Transverse colon (tissue), 4 donors: ENCODE measurements around the gene PRRC2A. TPM values are rescaled to one million over a fixed set of nuclear protein-coding genes. Genes with fewer than 3 reads are reported as not detected.

Experiments used
- DNase-seq: peaks from one replicate; pipeline ENCODE4 v3.0.0-alpha.2; 2019
- H3K27ac ChIP-seq, 4 donors: fragments of 200-600 bp; sonication (generic); 2 replicates each; pipeline ENCODE4 v1.5.1; 2016 to 2018; ENCODE audit warnings: inconsistent platforms in 4 of 4
- H3K27me3 ChIP-seq: fragments of 200-600 bp; sonication (generic); 2 replicates; pipeline ENCODE4 v1.5.1; 2017; ENCODE audit warnings: inconsistent platforms
- H3K36me3 ChIP-seq, 4 donors: fragments of 200-600 bp; sonication (generic); 2 replicates each; pipeline ENCODE4 v1.5.1; 2017 to 2019; ENCODE audit warnings: inconsistent platforms in 4 of 4
- H3K4me1 ChIP-seq, 4 donors: fragments of 200-600 bp; sonication (generic); 2 replicates each; pipeline ENCODE4 v1.5.1; 2017 to 2020; ENCODE audit warnings: inconsistent platforms in 4 of 4
- H3K4me3 ChIP-seq, 4 donors: fragments of 200-600 bp; sonication (generic); 1 replicate in 1 of 4; 2 replicates in 3 of 4; pipeline versions ENCODE4 v1.5.1 to v1.6.1; 2017 to 2019; ENCODE audit warnings: inconsistent platforms in 4 of 4
- H3K9me3 ChIP-seq, 2 donors: fragments of 200-600 bp; sonication (generic); 2 replicates each; pipeline ENCODE4 v1.5.1; 2017 to 2019; ENCODE audit warnings: inconsistent platforms in 2 of 2
- EP300 ChIP-seq: sonication (generic); formaldehyde crosslinking; IDR thresholded peaks from one replicate; pipeline ENCODE4 v1.6.1; 2017; ENCODE audit warnings: antibody characterized with exemption, low read depth
- POLR2A ChIP-seq: fragments of 450-650 bp; IDR thresholded peaks from one replicate; pipeline ENCODE4 v1.6.1; 2016; ENCODE audit warnings: antibody characterized with exemption, mild to moderate bottlenecking, moderate library complexity
- POLR2AphosphoS5 ChIP-seq, 3 donors: sonication (generic); formaldehyde crosslinking; IDR thresholded peaks; one replicate each; pipeline ENCODE4 v1.6.1; 2016; ENCODE audit warnings: antibody characterized with exemption in 3 of 3
- WGBS, 2 donors: methylation state at CpG; one replicate each; pipeline ENCODE4 v1.1.5; 2018; ENCODE audit warnings: low coverage in 1 of 2; 5-methylcytosine and 5-hydroxymethylcytosine counted together
- in situ Hi-C, 4 donors: fragments of 200-750 bp; cut with MboI; loops; one replicate each; pipeline versions ENCODE4 v1.15.0 to v1.15.1; 2017; ENCODE audit warnings: low sequenced_read_pairs in 3 of 4, low pct_ligation_motif_present in 1 of 4, low pct_unique_long_range_greater_than_20kb in 1 of 4
- intact Hi-C: fragments of 100-400 bp; cut with DNase I; formaldehyde crosslinking; loops from one replicate; pipeline ENCODE4 v1.15.1; 2023; ENCODE audit warnings: low total_unique reads
- small RNA-seq, 4 donors: library from RNA; depleted of rRNA; stranded (forward); fragments of <200 nt; gene quantifications; one replicate each; pipeline ENCODE3, GENCODE V24; 2016
- total RNA-seq, 4 donors: library from RNA; depleted of rRNA; stranded (reverse); fragments of >200 nt; gene quantifications; one replicate each; pipeline ENCODE4 v1.1.0, GENCODE V29; 2016
- TF ChIP-seq, protein P1 (sequence below), 5 experiments: fragments of 200-600 bp in 3 of 5; fragments of 450-650 bp in 2 of 5; sonication (generic) in 3 of 5; IDR thresholded peaks; 1 replicate in 2 of 5; 2 replicates in 3 of 5; pipeline ENCODE4 v1.5.1; 2016 to 2017; ENCODE audit warnings: antibody characterized with exemption in 5 of 5, inconsistent platforms in 3 of 5, mild to moderate bottlenecking in 2 of 5, moderate library complexity in 1 of 5

Gene PRRC2A
- total RNA-seq, 4 donors from 2014 or later, result 63.9 to 138 (median 85.8) TPM

DNA sequence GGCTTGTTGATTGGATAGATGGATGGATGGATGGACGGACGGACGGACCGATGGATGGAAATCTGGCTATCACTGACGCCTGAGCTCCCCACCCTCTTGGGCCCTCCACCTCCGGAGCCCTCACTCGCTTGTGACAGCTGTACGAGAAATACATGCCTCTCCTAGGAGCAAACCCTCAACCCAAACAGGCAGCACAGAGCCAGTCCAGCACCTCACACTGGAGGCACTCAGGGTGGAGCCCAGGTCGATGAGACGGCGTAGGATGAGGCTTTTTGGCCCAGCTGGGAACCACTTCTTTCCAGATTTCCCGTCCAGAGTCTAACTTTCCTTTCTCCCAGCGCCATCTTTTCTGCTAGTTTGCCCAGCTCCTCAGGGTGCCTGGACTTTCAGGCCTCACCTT, 63.1 kb downstream of the PRRC2A start:
- intact Hi-C loops, result loop anchor here (10.0 kb wide), 1 partner anchor 151 kb away; no protein-coding TSS in a partner anchor
- DNase-seq, result no peak
- TF ChIP-seq POLR2A, result no peak
- TF ChIP-seq, protein P1, sequence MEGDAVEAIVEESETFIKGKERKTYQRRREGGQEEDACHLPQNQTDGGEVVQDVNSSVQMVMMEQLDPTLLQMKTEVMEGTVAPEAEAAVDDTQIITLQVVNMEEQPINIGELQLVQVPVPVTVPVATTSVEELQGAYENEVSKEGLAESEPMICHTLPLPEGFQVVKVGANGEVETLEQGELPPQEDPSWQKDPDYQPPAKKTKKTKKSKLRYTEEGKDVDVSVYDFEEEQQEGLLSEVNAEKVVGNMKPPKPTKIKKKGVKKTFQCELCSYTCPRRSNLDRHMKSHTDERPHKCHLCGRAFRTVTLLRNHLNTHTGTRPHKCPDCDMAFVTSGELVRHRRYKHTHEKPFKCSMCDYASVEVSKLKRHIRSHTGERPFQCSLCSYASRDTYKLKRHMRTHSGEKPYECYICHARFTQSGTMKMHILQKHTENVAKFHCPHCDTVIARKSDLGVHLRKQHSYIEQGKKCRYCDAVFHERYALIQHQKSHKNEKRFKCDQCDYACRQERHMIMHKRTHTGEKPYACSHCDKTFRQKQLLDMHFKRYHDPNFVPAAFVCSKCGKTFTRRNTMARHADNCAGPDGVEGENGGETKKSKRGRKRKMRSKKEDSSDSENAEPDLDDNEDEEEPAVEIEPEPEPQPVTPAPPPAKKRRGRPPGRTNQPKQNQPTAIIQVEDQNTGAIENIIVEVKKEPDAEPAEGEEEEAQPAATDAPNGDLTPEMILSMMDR (IDR thresholded peaks at IDR 0.05), result no peak
- no peak for TF ChIP-seq EP300
- no peak for TF ChIP-seq POLR2AphosphoS5 (IDR thresholded peaks at IDR 0.05)
- H3K27me3 ChIP-seq, result no peaks in the 10 kb centered on the region
- H3K27ac ChIP-seq, result peak overlapping the region in 3 of 4 donors; percentile 26 to 78 (median 73)
- peaks cover 5 to 26% (median 11%) of the 10 kb centered on the region in 4 donors for H3K4me1 ChIP-seq
- no peaks in the 10 kb centered on the region for H3K9me3 ChIP-seq
- peaks cover 0 to 17% (median 10%) of the 10 kb centered on the region in 4 donors for H3K36me3 ChIP-seq
- H3K4me3 ChIP-seq, result peak overlapping the region in 1 of 4 donors; percentile 43
- WGBS, 2 donors, result 85 to 92% methylated on average over 7 to 13 of the region's 13 CpGs
- in situ Hi-C loops, result loop anchor here in 1 of 4 donors (10.0 kb wide), 1 partner anchor 81 kb away; the partner anchor contains the start of gene SAPCD1

DNA sequence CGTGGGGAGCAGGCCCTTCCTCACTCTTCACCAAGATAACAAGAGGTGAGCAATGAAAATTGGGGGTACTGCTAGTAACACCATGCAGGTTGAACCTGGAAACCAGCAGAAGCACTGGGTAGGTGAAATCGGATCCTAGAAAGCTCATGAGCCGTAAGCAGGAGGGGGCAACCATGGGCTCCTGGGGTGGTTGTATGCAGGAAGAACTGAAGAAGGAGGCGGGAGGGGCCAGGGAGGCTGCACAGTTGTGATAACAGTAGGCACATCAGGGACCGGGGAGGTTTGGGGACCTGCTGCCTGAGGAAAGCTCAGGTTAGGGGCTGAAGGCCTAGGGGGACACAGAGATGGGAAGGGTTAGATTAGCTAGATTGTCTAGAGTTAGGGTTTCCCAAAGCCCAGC, 66.0 kb downstream of the PRRC2A start:
- intact Hi-C loops, result loop anchor here (10.0 kb wide), 1 partner anchor 148 kb away; no protein-coding TSS in a partner anchor

DNA sequence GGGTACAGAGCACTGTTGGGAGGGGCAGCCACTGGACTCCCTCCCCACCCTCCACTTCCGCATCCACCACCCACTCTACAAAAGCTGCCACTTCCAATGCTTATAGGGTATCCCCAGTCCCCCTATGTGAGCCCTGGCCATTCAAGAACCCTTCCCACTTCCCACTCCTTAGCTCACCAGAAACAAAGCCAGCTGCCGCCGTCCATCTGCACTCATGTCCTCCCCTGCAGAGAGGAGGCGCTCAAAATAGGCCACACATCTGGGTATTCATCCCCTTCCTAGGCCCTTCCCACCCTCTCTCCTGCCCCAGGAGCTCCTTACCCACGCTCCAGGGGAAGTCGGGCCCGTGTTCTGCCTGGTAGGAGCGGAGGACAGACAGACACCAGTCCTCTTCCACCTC, 66.8 kb downstream of the PRRC2A start:
- H3K27me3 ChIP-seq, result no peaks in the 10 kb centered on the region
- DNase-seq, result no peak
- peaks cover 0 to 34% (median 16%) of the 10 kb centered on the region in 4 donors for H3K36me3 ChIP-seq
- in situ Hi-C loops (loop anchor here in 2 of 4 donors (5.0 to 10.0 kb wide), 2 partner anchors 77 to 80 kb away; partner anchors contain the start of gene SAPCD1 (in 1 of the 2)), intact Hi-C loops (loop anchor here (10.0 kb wide), 1 partner anchor 147 kb away; no protein-coding TSS in a partner anchor)
- no peak overlapping the region for H3K27ac ChIP-seq
- H3K4me1 ChIP-seq, result peaks cover 0 to 6% (median 0%) of the 10 kb centered on the region in 4 donors
- 87 to 89% methylated on average over 7 to 8 of the region's 8 CpGs for WGBS, 2 donors
- no peak overlapping the region for H3K4me3 ChIP-seq
- H3K9me3 ChIP-seq, result no peaks in the 10 kb centered on the region
- no peak for TF ChIP-seq POLR2AphosphoS5 (IDR thresholded peaks at IDR 0.05)
- TF ChIP-seq POLR2A, result no peak
- TF ChIP-seq, protein P1 (IDR thresholded peaks at IDR 0.05), result no peak
- TF ChIP-seq EP300, result no peak

More for the DNA sequence above, 66.0 kb downstream of the PRRC2A start:
- no peaks in the 10 kb centered on the region for H3K27me3 ChIP-seq
- H3K4me3 ChIP-seq, result no peak overlapping the region
- H3K27ac ChIP-seq, result no peak overlapping the region
- 61 to 87% methylated on average over 3 to 5 of the region's 5 CpGs for WGBS, 2 donors
- no peaks in the 10 kb centered on the region for H3K9me3 ChIP-seq
- peaks cover 0 to 28% (median 14%) of the 10 kb centered on the region in 4 donors for H3K36me3 ChIP-seq
- DNase-seq, result no peak
- in situ Hi-C loops, result loop anchor here in 2 of 4 donors (5.0 to 10.0 kb wide), 2 partner anchors 78 to 81 kb away; partner anchors contain the start of gene SAPCD1 (in 1 of the 2)
- H3K4me1 ChIP-seq, result peaks cover 3 to 14% (median 4%) of the 10 kb centered on the region in 4 donors
- TF ChIP-seq POLR2A (no peak), POLR2AphosphoS5 (IDR thresholded peaks at IDR 0.05) (no peak), EP300 (no peak)
- TF ChIP-seq, protein P1 (IDR thresholded peaks at IDR 0.05), result no peak

Small RNA genes lying within 50 kb of the gene (small RNA-seq; reads per million reads assigned to genes)
- gene MIR6832 (0 reads per million in 4 donors), gene RF00019 (0 reads per million in 4 donors), gene SNORA38 (5.0 to 12.6 (median 10.6) reads per million in 4 donors), gene UQCRHP1 (0 reads per million in 4 donors)

Other genes with a start within 250 kb of the PRRC2A start
- gene MICA, start 217.1 kb upstream of the PRRC2A start, total RNA-seq, result 10 to 100 TPM in 3 of 4 donors, 1 to 10 TPM in 1; 7.8 to 45.3 (median 19.9) TPM
- 1 to 10 TPM; 1.4 to 9.7 (median 4.0) TPM for gene MICB, start 122.6 kb upstream of the PRRC2A start, total RNA-seq
- gene MCCD1, start 91.8 kb upstream of the PRRC2A start, total RNA-seq, result not detected
- gene DDX39B, start 78.7 kb upstream of the PRRC2A start, total RNA-seq, result 100 to 1,000 TPM; 147 to 519 (median 271) TPM
- under 1 TPM in 2 of 4 donors, not detected in 2; 0.82 to 0.95 TPM for gene ATP6V1G2, start 74.1 kb upstream of the PRRC2A start, total RNA-seq
- gene NFKBIL1, start 73.1 kb upstream of the PRRC2A start, total RNA-seq, result 10 to 100 TPM; 13.7 to 29.5 (median 22.9) TPM
- gene LTA, start 48.4 kb upstream of the PRRC2A start, total RNA-seq, result not detected
- 1 to 10 TPM in 1 of 4 donors, under 1 TPM in 1, not detected in 2; 0.41 to 1.1 TPM for gene TNF, start 45.1 kb upstream of the PRRC2A start, total RNA-seq
- 10 to 100 TPM in 1 of 4 donors, 1 to 10 TPM in 1, not detected in 2; 7.6 to 34.8 TPM for gene LTB, start 38.3 kb upstream of the PRRC2A start, total RNA-seq
- gene LST1, start 34.4 kb upstream of the PRRC2A start, total RNA-seq, result 1 to 10 TPM in 3 of 4 donors, not detected in 1; 1.1 to 7.6 (median 1.9) TPM
- not detected for gene NCR3, start 27.7 kb upstream of the PRRC2A start, total RNA-seq
- 10 to 100 TPM in 2 of 4 donors, 1 to 10 TPM in 1, not detected in 1; 9.4 to 19.5 (median 17.3) TPM for gene AIF1, start 5.5 kb upstream of the PRRC2A start, total RNA-seq
- 100 to 1,000 TPM; 221 to 310 (median 231) TPM for gene BAG6, start 31.9 kb downstream of the PRRC2A start, total RNA-seq
- gene APOM, start 35.2 kb downstream of the PRRC2A start, total RNA-seq, result 1 to 10 TPM in 2 of 4 donors, not detected in 2; 2.2 to 5.5 TPM
- 10 to 100 TPM; 18.7 to 45.7 (median 25.2) TPM for gene C6orf47, start 40.1 kb downstream of the PRRC2A start, total RNA-seq
- 10 to 100 TPM in 3 of 4 donors, 1 to 10 TPM in 1; 2.4 to 32.9 (median 23.2) TPM for gene GPANK1, start 44.3 kb downstream of the PRRC2A start, total RNA-seq
- gene CSNK2B, start 45.4 kb downstream of the PRRC2A start, total RNA-seq, result 100 to 1,000 TPM; 182 to 231 (median 210) TPM
- 10 to 100 TPM in 2 of 4 donors, 1 to 10 TPM in 2; 2.4 to 21.3 (median 10.3) TPM for gene LY6G5B, start 49.3 kb downstream of the PRRC2A start, total RNA-seq
- gene LY6G5C, start 60.4 kb downstream of the PRRC2A start, total RNA-seq, result 1 to 10 TPM in 1 of 4 donors, under 1 TPM in 1, not detected in 2; 0.95 to 2.2 TPM
- gene ABHD16A, start 82.6 kb downstream of the PRRC2A start, total RNA-seq, result 10 to 100 TPM; 45.4 to 72.8 (median 67.4) TPM
- gene LY6G6F, start 86.2 kb downstream of the PRRC2A start, total RNA-seq, result not detected
- gene LY6G6D, start 94.6 kb downstream of the PRRC2A start, total RNA-seq, result not detected
- gene LY6G6C, start 101.0 kb downstream of the PRRC2A start, total RNA-seq, result not detected
- gene MPIG6B, start 102.7 kb downstream of the PRRC2A start, total RNA-seq, result under 1 TPM in 1 of 4 donors, not detected in 3; 0.16 TPM
- gene DDAH2, start 108.6 kb downstream of the PRRC2A start, total RNA-seq, result 100 to 1,000 TPM in 3 of 4 donors, 10 to 100 TPM in 1; 78.3 to 148 (median 107) TPM
- gene CLIC1, start 115.8 kb downstream of the PRRC2A start, total RNA-seq, result 100 to 1,000 TPM; 253 to 375 (median 362) TPM
- gene MSH5, start 119.3 kb downstream of the PRRC2A start, total RNA-seq, result 100 to 1,000 TPM in 1 of 4 donors, 10 to 100 TPM in 3; 16.5 to 159 (median 43.9) TPM
- gene SAPCD1, start 141.9 kb downstream of the PRRC2A start, total RNA-seq, result 10 to 100 TPM in 1 of 4 donors, 1 to 10 TPM in 1, not detected in 2; 3.3 to 11.1 TPM
- 10 to 100 TPM in 2 of 4 donors, 1 to 10 TPM in 2; 7.6 to 22.1 (median 9.6) TPM for gene VWA7, start 156.6 kb downstream of the PRRC2A start, total RNA-seq
- gene VARS1, start 175.0 kb downstream of the PRRC2A start, total RNA-seq, result 10 to 100 TPM; 18.0 to 54.7 (median 31.1) TPM
- gene LSM2, start 186.3 kb downstream of the PRRC2A start, total RNA-seq, result 10 to 100 TPM; 23.5 to 43.0 (median 34.8) TPM
- gene HSPA1L, start 194.6 kb downstream of the PRRC2A start, total RNA-seq, result under 1 TPM in 2 of 4 donors, not detected in 2; 0.64 to 0.68 TPM
- gene HSPA1A, start 194.8 kb downstream of the PRRC2A start, total RNA-seq, result 100 to 1,000 TPM; 192 to 247 (median 221) TPM
- gene HSPA1B, start 207.0 kb downstream of the PRRC2A start, total RNA-seq, result 100 to 1,000 TPM; 104 to 471 (median 278) TPM
- 10 to 100 TPM; 21.1 to 88.7 (median 65.4) TPM for gene NEU1, start 242.1 kb downstream of the PRRC2A start, total RNA-seq